Right kidney (tissue), 1 donor: Measurements from ENCODE around the gene EGR4.

Experiments used
- DNase-seq: peaks from one replicate; pipeline ENCODE4 v3.0.0-alpha.2; 2016

Gene EGR4

DNA sequence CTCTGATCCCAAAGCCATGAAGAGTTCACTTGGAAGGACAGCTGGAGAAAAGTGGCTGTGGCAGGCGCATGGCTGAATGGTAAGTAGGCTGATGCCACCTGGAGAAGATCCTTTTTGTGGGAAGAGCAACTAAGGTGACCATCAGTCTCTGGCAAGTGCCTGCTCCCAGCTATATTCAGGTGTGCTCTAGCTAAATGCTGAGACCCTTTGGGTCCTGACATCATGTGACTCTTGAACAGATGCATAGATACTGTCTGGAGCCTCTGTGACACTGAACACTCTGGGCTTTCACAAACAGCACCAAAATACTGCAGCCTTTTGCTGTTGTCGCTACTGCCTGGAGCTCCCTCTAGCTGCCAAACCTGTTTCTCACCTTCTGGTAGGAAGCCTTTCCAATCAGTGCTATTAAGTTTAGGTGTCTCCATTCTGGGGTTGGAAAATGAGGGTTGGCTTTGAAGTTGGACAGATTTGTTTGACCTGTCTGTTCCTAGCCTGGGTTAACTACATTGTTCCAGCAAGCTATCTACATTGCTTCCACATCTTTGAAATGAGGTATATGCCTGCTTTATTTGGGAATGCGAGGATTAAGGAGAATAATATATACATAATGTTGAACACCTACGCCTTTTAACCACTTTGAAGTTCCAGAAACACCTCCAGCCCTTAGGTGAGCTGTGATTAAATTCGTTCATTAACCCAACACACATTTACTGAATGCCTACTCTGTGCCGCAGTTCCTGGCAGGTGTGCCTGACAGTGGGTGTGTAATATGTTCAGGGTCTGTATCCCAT lies 3.1 kb downstream of the EGR4 start:
- no peak for DNase-seq

DNA sequence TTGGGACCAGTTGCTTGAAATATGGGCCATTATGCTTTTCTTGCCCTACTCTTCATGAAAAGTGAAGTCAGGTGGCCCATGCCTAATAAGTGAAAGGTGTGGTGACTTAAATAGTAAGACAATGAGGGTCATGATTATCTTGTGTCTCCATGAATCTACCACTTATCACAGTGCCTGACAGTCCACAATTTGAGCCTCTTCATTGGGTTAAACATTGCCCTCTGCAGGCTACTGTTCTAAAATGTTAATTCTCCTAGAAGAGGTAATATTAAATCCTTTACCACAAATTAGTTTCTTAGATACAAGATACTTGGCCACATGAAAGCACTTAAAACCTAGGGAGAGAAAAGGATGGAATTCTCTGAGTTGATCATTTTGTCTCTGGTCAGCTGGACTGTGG lies 4.0 kb downstream of the EGR4 start:
- no peak for DNase-seq

DNA sequence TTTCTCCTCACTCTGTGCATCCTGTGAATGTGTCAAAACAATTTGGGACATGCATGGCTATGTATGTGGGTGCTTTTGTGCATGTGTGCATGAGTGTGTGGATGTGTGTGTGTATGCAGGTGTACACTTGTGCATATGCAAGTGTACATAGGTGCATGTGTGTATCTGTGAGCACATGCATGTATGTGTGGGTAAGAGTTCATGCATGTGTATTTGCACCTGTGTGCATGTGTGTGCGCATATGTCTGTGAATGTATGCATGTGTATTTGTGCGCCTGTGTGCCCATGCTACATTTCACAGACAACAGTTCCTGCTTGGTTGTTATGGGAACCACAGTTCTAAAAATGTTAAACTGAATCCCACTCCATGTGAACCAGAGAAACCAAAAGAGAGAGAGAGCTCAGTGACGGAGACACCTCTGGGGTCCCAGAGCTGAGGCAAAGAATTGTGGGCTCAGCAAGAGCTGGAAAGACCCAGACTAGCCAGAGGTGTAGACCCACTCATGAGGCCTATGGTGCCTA lies 7.2 kb downstream of the EGR4 start:
- no peak for DNase-seq

DNA sequence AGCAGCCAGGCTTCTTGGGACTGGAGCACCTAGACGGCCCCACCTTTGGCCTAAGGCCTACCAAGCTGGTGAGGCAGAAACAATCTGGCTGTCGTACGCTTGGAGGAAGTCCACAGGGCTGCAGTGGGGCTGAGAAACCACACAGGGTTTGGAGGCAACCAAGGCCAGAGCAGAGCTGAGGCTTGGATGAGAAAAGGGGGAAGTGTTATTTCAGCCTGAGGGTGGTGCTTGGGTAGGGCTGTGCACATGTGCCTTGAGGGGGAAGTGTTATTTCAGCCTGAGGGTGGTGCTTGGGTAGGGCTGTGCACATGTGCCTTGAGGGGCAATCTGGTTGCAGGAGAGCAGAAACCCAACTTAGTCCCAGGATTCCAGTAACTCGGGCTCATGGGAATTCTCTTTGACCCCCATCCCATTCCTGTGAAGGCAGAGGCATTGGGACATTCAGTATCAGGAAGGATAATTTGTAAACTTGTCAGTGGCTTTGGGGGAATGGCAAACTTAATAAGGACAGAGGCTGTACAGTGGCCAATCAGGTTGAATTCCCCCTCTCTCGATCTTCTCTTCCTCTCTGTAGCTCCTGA lies 8.1 kb downstream of the EGR4 start:
- DNase-seq = no peak

DNA sequence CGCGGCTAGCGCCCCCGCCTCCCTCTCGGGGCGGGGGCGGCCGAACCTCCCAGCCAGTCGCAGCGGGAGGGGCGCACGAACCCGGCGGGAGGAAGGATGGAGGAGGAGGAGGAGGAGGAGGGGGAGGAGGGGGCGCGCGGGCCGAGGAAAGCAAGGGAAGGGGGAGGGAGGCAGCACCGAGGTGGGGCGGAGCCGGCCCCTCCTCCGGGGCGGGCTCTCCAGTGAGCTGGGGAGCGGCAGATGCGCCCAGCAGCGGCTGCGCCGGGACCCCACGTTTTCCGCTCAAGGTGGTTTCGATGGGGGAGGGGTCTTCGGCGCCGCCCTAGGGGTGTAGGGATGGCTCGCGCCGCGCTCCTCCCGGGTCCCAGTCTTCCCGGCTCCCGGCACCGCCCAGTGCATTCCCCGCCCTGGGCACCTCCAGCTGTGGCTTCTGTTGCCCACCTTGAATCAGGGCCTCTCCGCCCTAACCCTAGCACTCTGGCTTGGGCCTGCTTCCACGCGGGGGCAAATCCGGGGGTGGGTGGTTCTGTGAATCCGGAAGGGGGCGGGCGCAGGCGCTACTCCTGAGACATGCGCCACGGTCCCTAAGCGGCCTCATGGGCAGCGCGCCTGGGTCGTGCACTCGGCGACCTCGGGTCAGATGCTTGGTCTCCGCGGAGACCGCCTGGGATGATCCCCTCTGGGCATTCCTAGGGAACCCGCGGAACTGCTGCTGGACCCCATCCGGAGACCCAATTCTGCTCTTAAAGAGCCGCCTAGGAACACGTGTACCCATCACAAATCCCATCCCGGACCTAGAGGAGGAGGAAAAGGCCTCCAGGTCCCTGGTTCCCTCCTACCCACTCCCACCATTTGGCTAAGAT lies 8.8 kb downstream of the EGR4 start, which contains the start of gene FBXO41:
TSS of gene FBXO41 (minus strand) at position 183 of the 863 bp plus-strand sequence. CDS start 14,848 bp downstream, outside the sequence.
- DNase-seq = no peak

DNA sequence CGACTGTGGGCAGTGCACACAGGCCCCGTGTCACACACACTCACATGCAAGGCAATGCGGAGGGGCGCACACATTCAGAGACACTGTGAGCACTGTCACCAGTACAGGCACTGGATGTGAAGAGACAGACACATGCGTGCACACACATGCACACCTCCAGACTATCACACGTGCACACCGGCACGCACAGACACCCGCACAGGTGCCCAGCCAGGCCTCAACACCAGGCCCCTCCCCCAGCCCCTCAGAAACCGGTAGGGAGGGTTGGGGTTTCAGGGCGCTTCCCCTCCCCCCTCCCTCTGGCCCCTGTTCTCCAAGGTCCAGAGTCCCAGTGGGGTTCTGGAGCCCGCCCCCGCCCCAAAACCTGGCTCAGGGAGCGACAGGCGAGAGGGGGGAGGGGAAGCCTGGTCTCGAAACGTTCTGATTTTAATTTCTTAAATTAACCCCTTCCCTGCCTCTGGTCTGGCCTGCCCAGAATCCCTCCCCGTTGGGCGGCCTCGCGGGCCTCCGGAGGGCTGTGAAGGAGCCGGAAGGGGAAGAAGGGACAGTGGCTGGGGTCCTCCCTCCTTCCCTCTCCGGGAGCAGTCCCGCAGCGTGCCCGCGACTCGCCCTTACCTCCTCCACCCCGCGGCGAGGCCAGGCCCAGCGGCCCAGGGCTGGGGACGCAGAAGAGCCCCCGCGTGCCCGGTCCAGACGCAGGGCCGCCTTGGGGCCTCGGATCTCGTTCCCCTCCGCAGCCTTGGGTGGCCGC lies 9.6 kb downstream of the EGR4 start:
- peak; percentile 48 for DNase-seq

DNA sequence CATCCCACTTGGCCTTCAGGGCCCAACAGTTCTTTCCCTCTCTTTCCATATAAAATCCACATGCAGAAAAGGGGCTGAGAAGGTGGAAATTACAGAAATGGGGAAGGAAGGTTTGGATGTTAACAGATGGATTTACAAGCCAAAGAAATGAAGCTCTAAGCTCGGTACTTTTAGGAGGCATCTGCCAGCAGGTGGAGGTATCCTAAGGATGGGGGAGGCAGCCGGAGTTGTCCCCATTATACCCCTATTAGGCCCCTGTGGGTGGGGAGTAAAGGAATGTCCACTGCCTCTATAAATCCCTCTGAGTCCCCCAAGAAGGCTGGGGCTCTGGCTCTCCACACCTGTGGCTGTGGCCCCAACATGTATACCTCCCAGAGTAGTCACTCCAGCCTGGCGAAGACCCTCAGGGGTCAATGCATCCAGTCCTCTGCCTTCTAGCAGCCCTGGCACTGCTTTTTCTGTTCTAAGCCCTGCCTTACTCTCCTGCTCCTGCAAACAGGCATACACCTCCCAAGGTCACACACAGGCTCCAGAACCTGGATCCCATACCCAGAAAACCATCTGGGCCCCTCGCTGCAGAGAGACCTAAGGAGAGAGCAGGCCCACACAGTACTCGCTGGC lies 10.3 kb downstream of the EGR4 start:
- DNase-seq = no peak

DNA sequence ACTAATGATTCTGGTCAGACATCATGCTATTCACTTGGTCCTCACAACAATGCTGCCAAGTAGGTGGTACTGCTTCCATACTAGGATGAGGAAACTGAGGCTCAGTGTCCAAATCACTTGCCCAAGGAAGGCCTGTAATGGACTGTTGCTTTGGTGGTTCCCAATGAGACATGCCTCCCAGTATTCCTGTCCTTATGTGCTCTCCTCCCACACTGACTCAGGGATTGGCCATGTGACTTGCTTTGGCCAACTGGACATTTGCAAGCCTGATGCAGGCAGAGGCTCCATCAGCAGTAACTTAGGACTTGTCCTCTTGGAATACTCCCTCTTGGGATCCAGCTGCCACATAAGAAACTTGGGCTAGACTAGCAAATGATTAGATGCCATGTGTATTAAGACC lies 12.1 kb downstream of the EGR4 start:
- DNase-seq = no peak

DNA sequence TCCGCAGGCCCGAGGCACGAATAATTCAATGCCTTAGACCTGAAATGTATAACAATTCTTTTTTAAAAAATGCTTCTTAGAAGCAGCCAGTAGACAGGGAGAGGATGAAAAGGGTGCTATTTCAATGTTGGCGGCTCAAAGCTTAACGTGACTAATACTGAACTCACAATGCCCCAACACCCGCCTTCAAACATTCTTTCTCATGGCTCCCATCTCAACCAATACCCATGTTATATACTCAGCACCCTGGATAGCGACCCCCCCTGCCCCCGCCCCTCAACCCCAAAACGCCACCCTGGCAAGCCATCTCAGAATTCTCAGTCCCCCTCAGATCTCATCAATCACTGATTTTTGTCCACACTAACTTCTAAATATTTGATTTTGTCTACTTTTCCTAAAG lies 13.5 kb downstream of the EGR4 start:
- DNase-seq = no peak

DNA sequence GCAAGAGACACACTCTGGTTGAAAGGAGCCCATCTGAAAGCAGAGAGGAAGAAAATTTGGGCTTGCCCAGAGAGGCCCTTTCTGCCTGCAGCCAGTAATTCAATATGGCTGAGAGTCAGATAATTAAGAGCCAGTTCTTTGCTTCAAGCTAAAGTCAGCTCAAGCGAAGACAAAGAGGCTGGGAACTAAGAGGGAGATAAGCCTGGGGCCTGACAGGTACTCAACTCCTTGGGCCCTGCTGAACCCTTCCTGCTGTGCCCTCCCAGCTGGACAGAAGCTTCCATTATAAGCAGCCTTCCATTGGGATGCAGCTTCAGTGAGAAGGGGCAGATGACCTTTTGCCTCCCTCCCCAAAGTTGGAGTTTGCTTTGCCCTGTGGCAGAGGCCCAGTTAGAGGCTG lies 21.1 kb downstream of the EGR4 start:
- no peak for DNase-seq

DNA sequence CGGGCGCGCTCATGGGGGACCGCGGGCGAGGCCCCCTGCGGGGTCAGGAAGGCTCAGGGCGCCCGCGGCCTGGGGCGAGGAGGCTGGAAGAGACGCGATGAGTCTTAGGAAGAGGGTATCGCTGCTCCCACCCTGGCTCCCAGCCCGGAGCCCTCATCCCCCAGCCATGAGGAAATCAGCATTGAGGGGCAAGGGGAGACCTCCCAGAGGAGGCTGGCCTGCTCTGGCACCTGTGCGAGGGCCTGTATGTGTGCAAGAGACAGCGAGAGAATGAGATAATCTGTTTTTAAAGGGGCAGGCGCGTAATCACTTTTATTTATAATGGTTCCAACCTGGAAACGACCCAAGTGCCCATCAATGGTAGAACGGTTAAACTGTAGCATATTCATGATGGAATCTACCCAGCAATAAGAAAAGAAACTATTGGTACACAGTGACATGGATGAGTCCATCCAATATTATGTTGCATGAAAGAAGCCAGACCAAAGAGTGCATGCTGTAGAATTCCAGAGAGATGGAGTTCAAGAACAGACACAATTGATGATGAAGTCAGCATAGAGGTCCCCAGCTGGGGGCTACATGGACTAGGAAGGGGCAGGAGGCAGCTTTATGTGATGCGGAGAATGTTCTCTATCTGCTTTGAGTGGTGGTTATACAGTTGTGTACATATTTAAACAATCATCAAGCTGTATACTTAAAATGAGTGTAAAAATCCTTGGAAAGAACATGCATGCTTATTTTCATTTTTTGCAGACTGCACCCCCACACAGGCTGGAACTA lies 23.5 kb downstream of the EGR4 start:
- no peak for DNase-seq

DNA sequence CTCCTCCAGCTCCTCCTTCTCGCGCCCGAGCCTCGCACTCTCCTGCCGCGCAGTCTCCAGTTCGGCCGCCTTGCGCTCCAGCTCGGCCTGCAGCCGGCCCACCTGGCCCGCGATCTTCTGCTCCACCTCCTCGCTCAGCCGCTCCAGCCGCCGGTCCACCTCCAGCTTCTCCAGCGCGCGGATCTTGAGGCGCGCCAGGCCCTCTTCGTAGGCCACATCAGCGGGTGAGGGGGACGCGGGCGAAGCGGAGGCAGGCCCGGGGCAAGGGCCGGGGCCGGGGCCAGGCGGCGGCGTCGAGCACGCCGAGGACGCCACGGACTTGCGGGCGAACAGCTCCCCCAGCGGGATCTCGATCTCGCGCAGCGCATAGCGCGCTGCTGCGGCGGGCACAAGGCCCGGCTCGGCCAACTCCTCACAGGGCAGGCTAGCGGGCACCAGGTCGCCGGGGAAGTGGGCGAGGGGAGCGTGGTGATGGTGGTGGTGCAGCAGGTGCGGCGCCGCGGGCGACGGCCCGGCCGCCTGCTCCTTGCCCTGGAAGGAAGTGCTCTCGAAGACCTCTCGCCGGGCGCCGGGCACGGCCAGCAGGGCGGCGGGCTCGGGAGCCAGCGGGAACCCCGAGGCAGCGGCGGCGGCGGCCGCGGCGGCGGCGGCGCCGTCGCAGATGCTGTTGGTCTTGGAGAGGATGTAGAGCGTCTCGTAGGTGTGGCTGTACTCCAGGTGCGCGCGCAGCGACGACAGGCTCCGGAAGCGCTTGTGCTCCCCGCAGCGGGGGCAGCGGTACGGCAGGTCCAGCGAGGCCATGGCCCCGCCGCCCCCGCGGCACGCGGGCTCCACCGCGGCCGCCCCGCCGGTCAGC lies 24.3 kb downstream of the EGR4 start:
- peak; percentile 77 for DNase-seq

DNA sequence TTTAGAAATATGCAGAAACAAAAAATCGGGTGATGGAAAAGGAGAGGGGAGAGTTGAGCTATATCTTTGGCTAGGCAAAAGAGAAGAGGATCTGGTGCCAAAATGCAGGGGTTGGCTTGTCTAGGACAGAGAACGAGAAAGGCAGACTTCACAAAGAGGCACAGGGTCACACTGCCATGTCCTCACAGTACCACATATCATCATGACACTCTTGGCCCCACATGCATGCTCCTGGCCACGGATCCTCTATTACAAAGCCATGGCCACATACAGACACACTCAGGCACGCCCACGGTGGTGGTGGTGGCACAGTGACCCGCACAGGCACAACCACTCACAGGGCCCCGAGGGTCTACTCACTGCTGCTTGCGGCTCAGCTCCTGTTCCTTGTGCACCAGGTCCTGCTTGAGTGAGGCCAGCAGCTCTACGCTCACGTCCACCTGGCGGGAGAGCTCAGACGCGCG lies 24.9 kb downstream of the EGR4 start:
- no peak for DNase-seq

DNA sequence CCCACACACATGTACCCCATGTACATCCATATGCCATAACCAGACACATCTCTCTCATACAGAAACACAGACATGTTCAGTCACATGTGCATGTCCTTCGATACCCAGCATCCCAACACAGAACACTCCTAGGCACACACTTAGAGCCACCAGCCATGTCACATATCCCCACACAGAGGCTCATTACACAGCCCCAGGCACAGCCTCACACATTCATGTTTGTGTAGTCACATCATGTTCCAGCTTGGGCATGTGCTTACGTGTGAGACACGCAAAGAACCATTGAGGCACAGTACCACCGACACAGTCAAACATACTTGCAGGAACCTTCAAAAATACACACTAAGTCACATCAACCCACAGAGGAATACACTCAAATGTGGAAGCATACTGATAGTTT lies 26.3 kb downstream of the EGR4 start:
- DNase-seq = no peak

DNA sequence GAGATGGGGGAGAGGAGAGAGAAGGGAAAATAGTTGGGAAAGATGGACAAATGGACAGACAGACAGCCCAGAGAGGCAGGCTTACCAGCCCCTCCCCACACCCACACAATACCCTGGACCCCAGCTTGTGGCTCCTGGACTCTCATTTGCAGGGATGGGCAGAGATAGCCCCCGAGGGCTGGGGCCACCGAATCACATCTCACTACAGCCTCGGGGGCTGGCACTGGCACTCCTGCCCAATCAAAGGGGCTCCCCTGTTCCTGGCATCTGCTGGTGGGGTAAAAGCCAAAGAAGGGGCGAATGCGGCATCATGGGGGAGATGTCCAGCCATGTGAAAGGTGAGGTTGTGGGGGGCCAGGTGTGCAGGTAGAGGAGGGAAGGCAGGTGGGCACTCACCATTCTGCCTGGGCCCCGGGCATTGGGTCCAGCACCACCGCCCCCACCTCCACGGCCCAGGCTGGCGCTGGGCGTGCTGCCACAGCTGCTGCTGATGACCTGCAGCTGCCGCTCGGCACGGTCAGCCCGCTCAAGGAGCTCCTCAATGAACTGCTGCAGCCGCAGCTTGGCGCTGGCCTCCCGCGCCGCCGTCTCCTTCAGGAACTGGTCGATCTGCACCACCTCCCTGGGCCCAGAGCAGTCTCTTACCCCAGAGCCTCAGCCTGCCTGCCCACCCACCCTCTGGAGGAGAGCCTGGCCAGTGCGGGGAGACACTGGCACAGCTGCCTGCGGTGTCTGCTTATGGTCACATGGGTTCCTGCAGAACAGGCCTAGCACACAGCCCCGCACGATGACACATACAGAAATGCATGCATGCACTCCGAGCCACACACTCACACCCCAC lies 27.1 kb downstream of the EGR4 start:
- no peak for DNase-seq

DNA sequence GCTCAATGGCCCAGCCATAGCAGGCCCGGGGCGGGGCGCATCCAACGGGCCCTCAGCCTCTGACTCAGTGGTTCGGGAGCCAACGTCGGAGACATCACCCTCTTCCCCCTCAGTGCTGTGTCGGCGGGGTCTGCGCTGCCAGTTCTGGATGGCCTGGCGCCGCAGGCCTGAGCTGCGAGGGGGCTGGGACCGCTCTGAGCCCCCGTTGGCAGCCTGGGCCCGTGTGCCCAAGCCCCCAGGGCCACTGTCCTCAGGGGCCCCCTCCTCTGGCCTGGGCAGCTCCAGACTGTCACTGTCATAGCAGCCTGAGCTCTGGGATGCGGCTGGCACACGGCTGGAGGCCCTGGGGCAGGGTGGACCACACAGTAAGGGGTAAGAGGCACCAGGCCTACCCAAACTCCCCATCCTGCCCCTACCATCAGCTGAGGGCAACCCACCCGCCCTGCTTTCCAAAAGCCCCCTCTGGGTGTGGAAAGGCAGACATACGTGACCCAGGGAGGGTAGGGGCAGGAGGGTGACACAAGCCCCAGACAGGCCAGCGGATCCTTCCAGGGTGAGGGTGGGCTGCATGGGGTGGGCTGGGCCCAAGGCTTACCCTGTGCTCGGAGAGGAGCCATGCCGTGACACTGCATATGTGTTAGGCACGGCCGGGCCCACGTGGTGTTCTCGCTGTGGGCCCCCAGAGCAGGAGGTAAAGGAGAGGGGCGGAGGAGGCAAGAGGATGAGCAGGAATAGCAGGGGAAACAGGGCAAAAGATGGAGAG lies 27.9 kb downstream of the EGR4 start:
- no peak for DNase-seq

DNA sequence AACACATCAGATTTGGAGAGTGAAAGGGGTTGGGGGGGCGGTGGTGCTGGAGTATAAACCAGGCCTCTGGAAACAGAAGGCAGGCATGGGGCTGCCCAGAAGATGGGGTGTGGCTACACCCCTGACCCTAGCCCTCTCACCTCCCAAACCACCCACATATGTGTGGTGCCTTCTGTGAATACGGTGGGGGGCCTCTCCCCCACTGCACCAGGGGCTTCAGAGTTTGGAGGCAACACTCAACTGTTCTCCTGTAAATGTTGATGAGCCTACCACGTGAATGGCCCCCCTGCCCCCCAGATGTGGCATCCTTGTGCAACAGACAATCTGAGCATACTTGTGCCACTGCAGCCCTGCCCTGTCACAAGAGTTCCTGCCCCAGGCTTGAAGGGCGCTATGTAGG lies 28.6 kb downstream of the EGR4 start:
- no peak for DNase-seq

DNA sequence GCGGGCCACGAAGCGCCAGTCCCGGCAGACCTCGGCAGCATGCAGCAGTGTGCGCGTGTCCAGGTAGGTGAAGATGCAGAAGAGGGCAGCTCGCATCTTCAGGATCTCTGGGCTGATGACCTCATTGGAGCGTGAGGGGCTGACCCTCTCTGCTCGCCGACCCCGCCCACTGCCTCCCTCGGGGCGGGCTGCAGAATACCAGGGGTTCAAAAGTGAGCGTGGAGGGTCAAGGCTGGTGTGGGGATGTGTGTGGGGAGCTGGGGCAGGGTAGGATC lies 29.1 kb downstream of the EGR4 start:
- DNase-seq = no peak
